Fibroblast of the aortic adventitia (primary cell): ENCODE results near the gene EXOC4. TPM values are rescaled to one million over a fixed set of nuclear protein-coding genes. Genes with fewer than 3 reads are reported as not detected.

Experiments
- DNase-seq: peaks from one replicate; pipeline ENCODE4 v3.0.0-alpha.2; 2010; ENCODE audit warnings: low read depth
- H3K4me3 ChIP-seq: 2 replicates; pipeline ENCODE4 v1.5.1; 2011; ENCODE audit warnings: low read depth, mild to moderate bottlenecking, control low read depth, low read length, moderate library complexity
- total RNA-seq: library from RNA; depleted of rRNA; stranded (reverse); fragments of >200 nt; gene quantifications from 2 replicates; pipeline ENCODE4 v1.2.3, GENCODE V29; 2012; ENCODE audit warnings: low replicate concordance
- TF ChIP-seq, protein P1 (sequence below): IDR thresholded peaks from 2 replicates; pipeline ENCODE4 v1.5.1; 2011; ENCODE audit warnings: mild to moderate bottlenecking, low read length, control low read depth, inconsistent platforms; ENCODE audit not compliant: insufficient read depth

The EXOC4 gene
- total RNA-seq, 1 donor, result 105 TPM

- peak; percentile 91 for DNase-seq
- H3K4me3 ChIP-seq, result no peak overlapping the region
- TF ChIP-seq, protein P1, sequence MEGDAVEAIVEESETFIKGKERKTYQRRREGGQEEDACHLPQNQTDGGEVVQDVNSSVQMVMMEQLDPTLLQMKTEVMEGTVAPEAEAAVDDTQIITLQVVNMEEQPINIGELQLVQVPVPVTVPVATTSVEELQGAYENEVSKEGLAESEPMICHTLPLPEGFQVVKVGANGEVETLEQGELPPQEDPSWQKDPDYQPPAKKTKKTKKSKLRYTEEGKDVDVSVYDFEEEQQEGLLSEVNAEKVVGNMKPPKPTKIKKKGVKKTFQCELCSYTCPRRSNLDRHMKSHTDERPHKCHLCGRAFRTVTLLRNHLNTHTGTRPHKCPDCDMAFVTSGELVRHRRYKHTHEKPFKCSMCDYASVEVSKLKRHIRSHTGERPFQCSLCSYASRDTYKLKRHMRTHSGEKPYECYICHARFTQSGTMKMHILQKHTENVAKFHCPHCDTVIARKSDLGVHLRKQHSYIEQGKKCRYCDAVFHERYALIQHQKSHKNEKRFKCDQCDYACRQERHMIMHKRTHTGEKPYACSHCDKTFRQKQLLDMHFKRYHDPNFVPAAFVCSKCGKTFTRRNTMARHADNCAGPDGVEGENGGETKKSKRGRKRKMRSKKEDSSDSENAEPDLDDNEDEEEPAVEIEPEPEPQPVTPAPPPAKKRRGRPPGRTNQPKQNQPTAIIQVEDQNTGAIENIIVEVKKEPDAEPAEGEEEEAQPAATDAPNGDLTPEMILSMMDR, result no peak
These were observed 277.8 kb downstream of the EXOC4 start for GRCh38 chr7:133530682-133531081.

- TF ChIP-seq, protein P1, result no peak
- DNase-seq, result no peak
- no peak overlapping the region for H3K4me3 ChIP-seq
These were observed 281.9 kb downstream of the EXOC4 start for GRCh38 chr7:133534816-133535215.

GRCh38 chr7:133535308-133535707 is 282.4 kb downstream of the EXOC4 start:
- DNase-seq, result no peak
- TF ChIP-seq, protein P1, result no peak
- H3K4me3 ChIP-seq, result no peak overlapping the region

- DNase-seq, result no peak
- TF ChIP-seq, protein P1, result no peak
- no peak overlapping the region for H3K4me3 ChIP-seq
These were observed 283.6 kb downstream of the EXOC4 start for GRCh38 chr7:133536450-133536849.

DNA sequence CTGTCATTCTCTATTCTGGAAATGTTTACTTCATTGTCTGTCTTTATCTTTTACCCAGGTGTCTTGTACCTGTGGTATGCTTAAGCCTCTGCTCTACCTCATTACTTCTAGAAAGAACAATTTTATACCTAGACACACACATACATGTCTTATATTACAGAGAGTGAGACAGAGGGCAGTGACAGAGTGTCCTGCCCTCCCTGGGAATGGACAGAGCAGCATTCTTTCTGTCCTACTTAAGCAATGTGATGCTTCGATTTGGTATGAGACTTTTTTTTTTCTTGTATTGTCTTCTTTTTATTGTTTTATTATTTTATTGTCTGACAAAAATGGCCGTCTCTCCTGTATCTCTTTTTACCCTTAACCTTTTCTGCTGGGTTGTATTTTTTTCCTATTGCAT is 286.1 kb downstream of the EXOC4 start:
- TF ChIP-seq, protein P1, result no peak
- H3K4me3 ChIP-seq, result no peak overlapping the region
- DNase-seq, result no peak

- no peak overlapping the region for H3K4me3 ChIP-seq
- no peak for DNase-seq
- TF ChIP-seq, protein P1, result no peak
These were observed 287.4 kb downstream of the EXOC4 start for GRCh38 chr7:133540096-133540860.

- TF ChIP-seq, protein P1, result no peak
- H3K4me3 ChIP-seq, result no peak overlapping the region
- DNase-seq, result no peak
These were observed 289.4 kb downstream of the EXOC4 start for GRCh38 chr7:133542209-133542780.
